ENCODE data around the gene RIMKLB.
"Not testable (repeated sequence)": the region's sequence is repeated elsewhere in the genome, so short reads cannot be mapped to it uniquely, and the experiment has no call there.

Gene RIMKLB

GRCh38 chr12:8712572-8712971 lies 14.8 kb downstream of the RIMKLB start:
- H3K9me3 Mint-ChIP-seq: no peaks in the 10 kb centered on the region
- no peaks in the 10 kb centered on the region for H3K27me3 Mint-ChIP-seq
- H3K4me1 Mint-ChIP-seq: peaks cover 17% of the 10 kb centered on the region
- peaks cover 4% of the 10 kb centered on the region for H3K36me3 Mint-ChIP-seq
- H3K4me3 Mint-ChIP-seq: no peak overlapping the region
- no peak overlapping the region for H3K27ac Mint-ChIP-seq

- Mint-ChIP-seq H3K4me3 (no peak overlapping the region), H3K36me3 (peaks cover 14% of the 10 kb centered on the region), H3K27me3 (no peaks in the 10 kb centered on the region), H3K27ac (no peak overlapping the region), H3K4me1 (peaks cover 4% of the 10 kb centered on the region), H3K9me3 (no peaks in the 10 kb centered on the region)
These were observed 24.6 kb downstream of the RIMKLB start for GRCh38 chr12:8722286-8722800.

GRCh38 chr12:8734873-8735381 lies 37.1 kb downstream of the RIMKLB start:
- H3K4me1 Mint-ChIP-seq: peaks cover 14% of the 10 kb centered on the region
- no peak overlapping the region for H3K27ac Mint-ChIP-seq
- H3K4me3 Mint-ChIP-seq: no peak overlapping the region
- no peaks in the 10 kb centered on the region for H3K27me3 Mint-ChIP-seq
- H3K36me3 Mint-ChIP-seq: peaks cover 14% of the 10 kb centered on the region
- no peaks in the 10 kb centered on the region for H3K9me3 Mint-ChIP-seq

- Mint-ChIP-seq H3K27me3 (no peaks in the 10 kb centered on the region), H3K9me3 (no peaks in the 10 kb centered on the region), H3K27ac (no peak overlapping the region), H3K4me3 (no peak overlapping the region), H3K4me1 (no peaks in the 10 kb centered on the region), H3K36me3 (peaks cover 11% of the 10 kb centered on the region)
These were observed 44.7 kb downstream of the RIMKLB start for GRCh38 chr12:8742501-8742900.

DNA sequence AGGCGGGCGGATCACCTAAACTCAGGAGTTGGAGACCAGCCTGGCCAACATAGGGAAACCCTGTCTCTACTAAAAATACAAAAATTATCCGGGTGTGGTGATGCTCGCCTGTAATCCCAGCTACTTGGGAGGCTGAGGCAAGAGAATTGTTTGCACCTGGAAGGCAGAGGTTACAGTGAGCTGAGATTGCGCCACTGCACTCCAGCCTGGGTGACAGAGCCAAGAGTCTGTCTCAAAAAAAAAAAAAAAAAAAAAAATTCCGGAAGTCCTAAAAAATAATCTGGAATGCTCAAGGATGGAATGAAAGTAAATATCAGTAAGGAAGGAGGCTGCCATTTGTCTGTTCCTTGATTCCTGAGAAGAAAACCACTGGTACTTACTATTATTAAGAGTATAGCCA lies 45.3 kb downstream of the RIMKLB start:
- H3K4me3 Mint-ChIP-seq, H3K4me1 Mint-ChIP-seq: not testable (repeated sequence)
- H3K36me3 Mint-ChIP-seq: peaks cover 11% of the 10 kb centered on the region

DNA sequence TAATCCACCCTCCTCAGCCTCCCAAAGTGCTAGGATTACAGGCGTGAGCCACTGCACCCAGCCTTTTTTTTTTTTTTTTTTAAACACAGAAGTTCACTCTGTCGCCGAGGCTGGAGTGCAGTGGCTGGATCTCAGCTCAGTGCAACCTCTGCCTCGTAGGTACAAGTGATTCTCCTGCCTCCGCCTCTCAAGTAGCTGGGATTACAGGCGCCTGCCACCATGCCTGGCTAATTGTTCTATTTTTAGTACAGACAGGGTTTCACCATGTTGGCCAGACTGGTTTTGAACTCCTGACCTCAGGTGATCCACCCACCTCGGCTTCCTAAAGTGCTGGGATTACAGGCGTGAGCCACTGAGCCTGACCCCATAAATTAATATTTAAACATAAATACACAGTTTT lies 47.8 kb downstream of the RIMKLB start:
- not testable (repeated sequence) for H3K27me3 Mint-ChIP-seq, H3K27ac Mint-ChIP-seq, H3K4me3 Mint-ChIP-seq, H3K4me1 Mint-ChIP-seq, H3K36me3 Mint-ChIP-seq, H3K9me3 Mint-ChIP-seq

More for the DNA sequence above, 45.3 kb downstream of the RIMKLB start:
- not testable (repeated sequence) for H3K27ac Mint-ChIP-seq, H3K9me3 Mint-ChIP-seq, H3K27me3 Mint-ChIP-seq

DNA sequence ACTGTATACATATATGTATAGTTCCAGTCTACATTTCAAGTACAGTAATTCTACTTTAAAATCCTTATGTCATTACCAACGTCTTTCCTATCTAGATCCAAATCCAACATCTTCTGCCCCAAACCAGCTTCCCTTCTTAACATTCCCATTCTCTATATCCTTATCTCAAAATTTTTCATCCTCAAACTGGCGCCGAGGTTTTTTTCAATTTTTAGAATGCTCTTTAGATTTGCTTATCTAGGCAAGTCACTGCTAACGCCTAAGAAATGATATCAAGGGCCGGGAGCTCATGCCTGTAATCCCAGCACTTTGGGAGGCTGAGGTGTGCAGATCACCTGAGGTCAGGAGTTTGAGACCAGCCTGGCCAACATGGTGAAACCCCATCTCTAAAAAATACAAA lies 48.3 kb downstream of the RIMKLB start:
- Mint-ChIP-seq H3K9me3 (no peaks in the 10 kb centered on the region), H3K27me3 (no peaks in the 10 kb centered on the region), H3K36me3 (peaks cover 10% of the 10 kb centered on the region), H3K4me1 (no peaks in the 10 kb centered on the region), H3K4me3 (no peak overlapping the region), H3K27ac (no peak overlapping the region)

DNA sequence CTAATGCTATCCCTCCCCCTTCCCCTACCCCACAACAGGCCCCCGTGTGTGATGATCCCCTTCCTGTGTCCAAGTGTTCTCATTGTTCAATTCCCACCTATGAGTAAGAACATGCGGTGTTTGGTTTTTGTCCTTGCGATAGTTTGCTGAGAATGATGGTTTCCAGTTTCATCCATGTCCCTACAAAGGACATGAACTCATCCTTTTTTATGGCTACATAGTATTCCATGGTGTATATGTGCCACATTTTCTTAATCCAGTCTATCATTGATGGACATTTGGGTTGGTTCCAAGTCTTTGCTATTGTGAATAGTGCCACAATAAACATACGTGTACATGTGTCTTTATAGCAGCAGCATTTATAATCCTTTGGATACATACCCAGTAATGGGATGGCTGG lies 62.3 kb downstream of the RIMKLB start:
- H3K36me3 Mint-ChIP-seq: peaks cover 26% of the 10 kb centered on the region
- H3K4me3 Mint-ChIP-seq, H3K27ac Mint-ChIP-seq, H3K9me3 Mint-ChIP-seq, H3K4me1 Mint-ChIP-seq, H3K27me3 Mint-ChIP-seq: not testable (repeated sequence)

DNA sequence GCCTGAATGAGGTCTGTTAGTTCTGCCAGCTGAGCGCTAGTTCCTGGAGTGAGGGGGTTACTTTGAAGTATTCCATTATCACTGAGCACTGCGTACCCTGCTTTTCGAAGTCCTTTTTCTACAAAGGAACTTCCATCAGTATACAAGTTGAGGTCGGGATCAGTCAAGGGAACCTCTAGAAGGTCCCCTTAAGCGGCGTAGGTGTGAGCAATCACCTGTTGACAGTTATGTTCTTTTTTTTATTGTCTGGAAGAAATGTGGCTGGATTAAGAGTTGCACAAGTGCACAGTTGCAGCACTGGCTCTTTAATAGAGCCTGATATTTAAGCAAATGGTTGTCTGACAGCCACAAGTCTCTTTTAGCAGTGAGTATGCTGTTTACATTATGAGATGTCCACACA lies 64.9 kb downstream of the RIMKLB start:
- not testable (repeated sequence) for H3K4me3 Mint-ChIP-seq, H3K4me1 Mint-ChIP-seq, H3K27me3 Mint-ChIP-seq, H3K9me3 Mint-ChIP-seq, H3K27ac Mint-ChIP-seq
- H3K36me3 Mint-ChIP-seq: peaks cover 20% of the 10 kb centered on the region

DNA sequence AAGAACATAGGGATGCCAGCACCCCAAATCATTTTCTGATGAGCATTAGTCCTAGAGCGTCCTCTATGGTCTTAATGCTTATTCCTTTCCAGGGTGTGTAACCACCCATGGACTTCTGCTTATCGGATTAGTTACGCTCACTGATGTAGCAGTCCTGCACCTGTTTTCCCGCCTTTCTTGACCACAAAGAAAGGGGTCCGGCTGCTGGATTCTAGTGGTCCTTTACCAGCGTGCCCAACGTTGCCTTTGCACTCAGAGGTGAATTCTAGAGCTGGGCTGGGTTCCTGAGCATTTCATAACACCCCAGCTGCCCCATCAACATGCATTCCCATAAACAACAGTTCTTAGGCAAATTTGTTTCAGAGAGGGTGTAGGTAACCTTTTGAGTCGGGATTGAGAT lies 68.3 kb downstream of the RIMKLB start:
- not testable (repeated sequence) for H3K27me3 Mint-ChIP-seq, H3K36me3 Mint-ChIP-seq, H3K4me3 Mint-ChIP-seq, H3K27ac Mint-ChIP-seq, H3K9me3 Mint-ChIP-seq, H3K4me1 Mint-ChIP-seq

- Mint-ChIP-seq H3K4me3 (no peak overlapping the region), H3K27me3 (no peaks in the 10 kb centered on the region), H3K36me3 (peaks cover 7% of the 10 kb centered on the region), H3K4me1 (no peaks in the 10 kb centered on the region), H3K27ac (no peak overlapping the region), H3K9me3 (no peaks in the 10 kb centered on the region)
These were observed 72.7 kb downstream of the RIMKLB start for GRCh38 chr12:8770499-8770898.

DNA sequence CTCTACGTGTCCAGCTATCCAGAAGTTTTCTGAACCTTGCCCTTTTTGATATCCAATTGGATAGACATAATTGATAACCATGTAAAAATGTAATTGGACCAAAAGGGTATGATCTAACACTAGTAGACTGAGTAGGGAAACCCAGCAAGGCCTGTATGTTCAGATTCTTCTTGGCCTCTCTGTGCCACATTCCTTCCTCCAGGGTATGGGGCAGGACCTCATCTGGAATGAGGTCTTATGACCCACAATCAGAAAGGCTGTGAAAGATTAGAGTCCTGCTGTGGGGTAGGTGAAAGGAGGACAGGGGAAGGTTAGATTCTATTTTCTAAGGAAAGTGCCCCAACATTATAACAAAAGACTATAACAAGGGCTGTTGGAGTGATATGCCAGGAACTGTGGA lies 73.3 kb downstream of the RIMKLB start:
- Mint-ChIP-seq H3K27ac (no peak overlapping the region), H3K9me3 (no peaks in the 10 kb centered on the region), H3K4me3 (no peak overlapping the region), H3K36me3 (peaks cover 7% of the 10 kb centered on the region), H3K4me1 (no peaks in the 10 kb centered on the region), H3K27me3 (no peaks in the 10 kb centered on the region)

- Mint-ChIP-seq H3K36me3 (peaks cover 7% of the 10 kb centered on the region), H3K4me1 (no peaks in the 10 kb centered on the region), H3K27me3 (no peaks in the 10 kb centered on the region), H3K27ac (no peak overlapping the region), H3K9me3 (no peaks in the 10 kb centered on the region), H3K4me3 (no peak overlapping the region)
These were observed 75.7 kb downstream of the RIMKLB start for GRCh38 chr12:8773461-8773860.

- Mint-ChIP-seq H3K36me3 (peaks cover 13% of the 10 kb centered on the region), H3K27ac (no peak overlapping the region), H3K9me3 (no peaks in the 10 kb centered on the region), H3K4me1 (no peaks in the 10 kb centered on the region), H3K27me3 (no peaks in the 10 kb centered on the region), H3K4me3 (no peak overlapping the region)
These were observed 81.5 kb downstream of the RIMKLB start for GRCh38 chr12:8779281-8779680.

- Mint-ChIP-seq H3K9me3 (no peaks in the 10 kb centered on the region), H3K36me3 (peaks cover 13% of the 10 kb centered on the region), H3K4me1 (no peaks in the 10 kb centered on the region), H3K27me3 (no peaks in the 10 kb centered on the region), H3K4me3 (no peak overlapping the region), H3K27ac (no peak overlapping the region)
These were observed 82.1 kb downstream of the RIMKLB start for GRCh38 chr12:8779862-8780261.

DNA sequence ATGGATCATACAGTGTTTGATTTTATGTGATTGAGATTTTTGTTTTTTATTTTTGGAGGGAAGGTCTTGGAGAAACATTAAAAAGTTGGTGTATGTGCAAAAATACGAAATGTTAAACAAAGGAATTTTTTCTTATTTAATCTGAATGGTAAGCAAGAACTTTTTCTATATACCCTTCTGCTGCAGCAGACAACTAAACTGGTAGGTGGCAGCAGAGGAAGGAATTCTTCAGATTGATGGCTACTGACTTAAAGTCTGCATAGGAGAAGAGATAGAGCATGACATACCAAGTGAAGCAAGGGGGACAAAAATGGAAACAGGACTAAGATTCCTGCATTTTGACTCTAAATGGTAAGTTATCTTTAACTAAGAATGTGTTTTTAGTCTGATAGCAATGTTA lies 82.6 kb downstream of the RIMKLB start:
- Mint-ChIP-seq H3K4me1 (no peaks in the 10 kb centered on the region), H3K4me3 (no peak overlapping the region), H3K27ac (no peak overlapping the region), H3K27me3 (no peaks in the 10 kb centered on the region), H3K36me3 (peaks cover 10% of the 10 kb centered on the region), H3K9me3 (no peaks in the 10 kb centered on the region)

GRCh38 chr12:8781381-8782127 lies 83.8 kb downstream of the RIMKLB start:
- H3K27ac Mint-ChIP-seq: no peak overlapping the region

More at GRCh38 chr12:8781381-8782127, 83.8 kb downstream of the RIMKLB start:
- Mint-ChIP-seq H3K9me3 (no peaks in the 10 kb centered on the region), H3K36me3 (peaks cover 10% of the 10 kb centered on the region), H3K4me3 (no peak overlapping the region), H3K27me3 (no peaks in the 10 kb centered on the region), H3K4me1 (no peaks in the 10 kb centered on the region)

Data from activated naive CD4-positive, alpha-beta T cell treated with anti-CD3 and anti-CD28 coated beads, Interleukin-2, amount 50 U/mL, for 24 hours (primary cell).